Endothelial cell of umbilical vein (primary cell): ENCODE data around the gene SRRM4. TPM values are rescaled to one million over a fixed set of nuclear protein-coding genes. Genes with fewer than 3 reads are reported as not detected.

Experiments used
- BruUV-seq: library from RNA; stranded (reverse); fragments of 400-500 nt; replicated peaks from 2 replicates; lab custom pipeline; 2021; lab: Mats Ljungman, UMichigan
- CTCF ChIA-PET: fragments of 300-600, 350-600 bp; sonication (Branson Sonifier 250); formaldehyde crosslinking; loops from one replicate; lab custom pipeline; 2021; ENCODE audit warnings: antibody characterized with exemption, inconsistent platforms; lab: Charles Lee
- POLR2A ChIA-PET: fragments of 300-600, 350-600 bp; sonication (Branson Sonifier 250); formaldehyde crosslinking; loops from one replicate; lab custom pipeline; 2021; ENCODE audit warnings: antibody characterized with exemption, inconsistent platforms; lab: Charles Lee
- DNase-seq: peaks from one replicate; pipeline ENCODE4 v3.0.0-alpha.2; 2011; ENCODE audit warnings: low read depth, low spot score
- FAIRE-seq: peaks from 2 replicates; lab custom pipeline; 2011; peaks lifted over from hg19 to GRCh38; lab: Jason Lieb, UNC
- H2AFZ ChIP-seq: 2 replicates; pipeline ENCODE4 v1.6.0; 2012; ENCODE audit warnings: low read depth, low read length, control low read depth, inconsistent platforms
- H3K27ac ChIP-seq: 2 replicates; pipeline ENCODE4 v1.5.1; 2011; ENCODE audit warnings: low read depth, mild to moderate bottlenecking, control low read depth, low read length, moderate library complexity; ENCODE audit not compliant: insufficient read depth
- H3K27me3 ChIP-seq, 2 experiments: 2 replicates each; pipeline versions ENCODE4 v1.6.0 to v1.6.1; 2011; ENCODE audit warnings: low read length in 2 of 2, mixed read lengths in 1 of 2; ENCODE audit not compliant: control insufficient read depth in 2 of 2, insufficient read depth in 2 of 2
- H3K36me3 ChIP-seq, 2 experiments: 2 replicates in 1 of 2; 3 replicates in 1 of 2; pipeline ENCODE4 v1.5.1; 2011; ENCODE audit warnings: low read length in 2 of 2, mild to moderate bottlenecking in 1 of 2, moderate library complexity in 1 of 2; ENCODE audit not compliant: control insufficient read depth in 2 of 2, insufficient read depth in 2 of 2; ENCODE audit errors: extremely low read depth in 1 of 2
- H3K4me1 ChIP-seq: 3 replicates; pipeline ENCODE4 v1.5.1; 2011; ENCODE audit warnings: mild to moderate bottlenecking, low read length; ENCODE audit not compliant: control insufficient read depth, insufficient read depth; ENCODE audit errors: extremely low read depth
- H3K4me2 ChIP-seq: 2 replicates; pipeline ENCODE4 v1.6.1; 2011; ENCODE audit warnings: low read length, control low read depth, mixed read lengths; ENCODE audit not compliant: insufficient read depth
- H3K4me3 ChIP-seq, 3 experiments: fragments of 200-600 bp in 1 of 3; sonication (generic), shearing (Covaris generic) in 1 of 3; replicated peaks in 1 of 3; 2 replicates each; pipeline ENCODE4 v1.5.1; 2011 to 2016; ENCODE audit warnings: control low read depth in 3 of 3, low read length in 3 of 3, mild to moderate bottlenecking in 2 of 3, inconsistent platforms in 1 of 3, low read depth in 1 of 3, moderate library complexity in 1 of 3; ENCODE audit not compliant: insufficient read depth in 1 of 3
- H3K79me2 ChIP-seq: 2 replicates; pipeline ENCODE4 v1.6.0; 2012; ENCODE audit warnings: low read length, inconsistent platforms; ENCODE audit not compliant: control insufficient read depth, insufficient read depth
- H3K9ac ChIP-seq: replicated peaks from 2 replicates; pipeline ENCODE3; 2011; ENCODE audit warnings: low read length, control low read depth; ENCODE audit not compliant: insufficient read depth; ENCODE audit errors: extremely low read depth
- H3K9me1 ChIP-seq: replicated peaks from 3 replicates; pipeline ENCODE4 v1.6.0; 2011; ENCODE audit warnings: mild to moderate bottlenecking, low read length; ENCODE audit not compliant: control insufficient read depth, insufficient read depth; ENCODE audit errors: extremely low read depth
- H3K9me3 ChIP-seq: replicated peaks from 2 replicates; pipeline ENCODE4 v1.5.1; 2012; ENCODE audit warnings: low read length, inconsistent platforms; ENCODE audit not compliant: control insufficient read depth, insufficient read depth
- H4K20me1 ChIP-seq: replicated peaks from 2 replicates; pipeline ENCODE3; 2011; ENCODE audit warnings: mild to moderate bottlenecking, low read length; ENCODE audit not compliant: control insufficient read depth, insufficient read depth; ENCODE audit errors: extremely low read depth
- CTCF ChIP-seq, 2 donors: IDR thresholded peaks; 1 replicate in 1 of 2; 2 replicates in 1 of 2; pipeline ENCODE4 v1.5.1; 2011; ENCODE audit warnings: low read length in 2 of 2, mild to moderate bottlenecking in 2 of 2, moderate library complexity in 2 of 2, control low read depth in 1 of 2, inconsistent platforms in 1 of 2, low read depth in 1 of 2; ENCODE audit not compliant: insufficient read depth in 1 of 2; ENCODE audit errors: extremely low read depth in 1 of 2
- FOS ChIP-seq: IDR thresholded peaks from 2 replicates; pipeline ENCODE4 v1.6.1; 2011; ENCODE audit warnings: mild to moderate bottlenecking, low read length, moderate library complexity, borderline replicate concordance; ENCODE audit not compliant: insufficient read depth
- JUN ChIP-seq: IDR thresholded peaks from 2 replicates; pipeline ENCODE4 v1.6.1; 2011; ENCODE audit warnings: borderline replicate concordance, low read depth; ENCODE audit not compliant: insufficient read length, insufficient read depth
- MYC ChIP-seq: IDR thresholded peaks from one replicate; pipeline ENCODE4 v1.6.1; 2011; ENCODE audit warnings: mild to moderate bottlenecking, low read depth, low read length
- POLR2A ChIP-seq: IDR thresholded peaks from 2 replicates; pipeline ENCODE4 v1.6.1; 2012; ENCODE audit warnings: low read depth, mild to moderate bottlenecking, control low read depth, low read length
- POLR2AphosphoS5 ChIP-seq: IDR thresholded peaks from 2 replicates; pipeline ENCODE4 v1.6.1; 2012; ENCODE audit warnings: low read depth, mild to moderate bottlenecking, control low read depth, low read length, moderate library complexity; ENCODE audit not compliant: insufficient read depth
- dilution Hi-C: fragments of 300-500 bp; cut with MboI; formaldehyde crosslinking; loops from one replicate; pipeline ENCODE4 v1.15.0; 2019; ENCODE audit warnings: low sequenced_read_pairs; ENCODE audit not compliant: extremely low pct_ligation_motif_present
- intact Hi-C: fragments of 100-400 bp; cut with micrococcal nuclease; formaldehyde crosslinking; loops from one replicate; pipeline ENCODE4 v1.10.0; 2022
- polyA plus RNA-seq, 4 experiments: library from polyadenylated mRNA; depleted of rRNA in 3 of 4; stranded (reverse) in 3 of 4; unstranded in 1 of 4; fragments of >200 nt; gene quantifications; 2 replicates each; pipeline versions ENCODE4 v1.2.1 to v1.2.3, GENCODE V29; 2011 to 2012; ENCODE audit warnings: missing spikeins in 1 of 4
- total RNA-seq: library from RNA; stranded (reverse); gene quantifications from 2 replicates; pipeline ENCODE4 v1.2.3, GENCODE V29; 2021

The SRRM4 gene
- total and polyA plus RNA-seq, 2 donors (not counting 3 experiments of a cell fraction or from before 2014, with no cell fraction given): not detected

- H3K4me3 ChIP-seq: no peak overlapping the region
- H3K4me1 ChIP-seq: no peaks in the 10 kb centered on the region
- no TSS peak for BruUV-seq
- ChIA-PET POLR2A (no interaction called here), CTCF (no interaction called here)
- no peak overlapping the region for H3K4me2 ChIP-seq
- no peaks in the 10 kb centered on the region for H3K79me2 ChIP-seq
- H3K9me1 ChIP-seq: no peaks in the 10 kb centered on the region
- no peak overlapping the region for H3K9ac ChIP-seq
- no peak overlapping the region for H2AFZ ChIP-seq
- no peak for FAIRE-seq
- no peaks in the 10 kb centered on the region for H3K9me3 ChIP-seq
- H3K27ac ChIP-seq: no peak overlapping the region
- no peak for DNase-seq
- H4K20me1 ChIP-seq: no peaks in the 10 kb centered on the region
- H3K27me3 ChIP-seq: no peaks in the 10 kb centered on the region
- H3K36me3 ChIP-seq: no peaks in the 10 kb centered on the region
- intact Hi-C loops (no loop called here), dilution Hi-C loops (no loop called here)
- TF ChIP-seq MYC (no peak), POLR2A (no peak), CTCF (IDR thresholded peaks at IDR 0.05; ENCODE audit: extremely low read depth in 1 of 2, insufficient read depth in 1 of 2, low read depth in 1 of 2, low read length in 2 of 2) (no peak), POLR2AphosphoS5 (no peak), JUN (no peak), FOS (no peak)
These were observed 147.2 kb downstream of the SRRM4 start for GRCh38 chr12:119128527-119128926.

GRCh38 chr12:119129827-119130434, 148.6 kb downstream of the SRRM4 start:
- DNase-seq: no peak
- Histone ChIP-seq H3K27me3 (no peaks in the 10 kb centered on the region), H3K9ac (no peak overlapping the region), H3K4me1 (no peaks in the 10 kb centered on the region), H3K9me3 (no peaks in the 10 kb centered on the region), H3K4me2 (no peak overlapping the region), H2AFZ (no peak overlapping the region), H3K36me3 (no peaks in the 10 kb centered on the region), H3K9me1 (no peaks in the 10 kb centered on the region), H3K27ac (no peak overlapping the region), H4K20me1 (no peaks in the 10 kb centered on the region), H3K4me3 (no peak overlapping the region), H3K79me2 (no peaks in the 10 kb centered on the region)
- BruUV-seq: no TSS peak
- intact Hi-C loops (no loop called here), dilution Hi-C loops (no loop called here)
- FAIRE-seq: no peak
- ChIA-PET POLR2A (no interaction called here), CTCF (no interaction called here)
- TF ChIP-seq JUN: no peak
